ENCODE results near the gene MIEF2.
A peak's percentile ranks its signal among the peaks of the same experiment; 100 is the strongest.

Gene MIEF2

DNA sequence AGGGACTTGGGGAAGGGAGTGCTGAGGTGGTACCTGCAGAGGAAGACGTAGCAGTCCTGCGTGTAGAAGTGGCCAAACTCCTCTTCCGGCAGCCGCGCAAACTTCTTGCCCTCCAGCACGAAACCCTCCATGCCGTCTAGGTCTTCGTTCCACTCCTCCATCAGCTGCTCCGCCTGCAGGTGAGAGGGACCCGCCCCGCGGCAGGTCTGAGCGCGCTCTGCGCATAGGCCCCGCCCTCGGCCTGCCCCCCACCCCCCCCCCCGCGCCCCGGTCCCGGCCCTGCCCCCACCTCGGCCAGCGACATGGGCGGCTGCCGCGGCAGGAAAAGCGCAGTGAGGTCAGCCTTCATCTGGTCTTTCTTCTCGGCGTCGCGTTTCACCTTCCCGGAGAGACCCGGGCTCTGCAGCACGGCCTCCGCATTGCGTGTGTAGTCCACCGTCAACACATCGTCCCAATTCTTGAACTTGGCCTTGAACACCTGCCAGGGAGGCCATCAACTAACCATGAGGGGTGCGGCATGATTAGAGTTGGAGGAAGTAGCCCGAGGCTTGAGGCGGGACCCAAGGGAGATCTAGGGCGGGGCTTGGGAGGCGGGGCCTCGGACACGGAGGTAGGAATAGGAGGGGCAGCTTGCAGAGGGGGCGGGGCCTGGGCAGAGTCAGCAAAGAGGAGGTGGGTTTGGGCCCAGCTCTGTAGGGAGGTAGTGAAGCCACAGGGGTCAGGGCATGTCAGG lies 13.4 kb upstream of the MIEF2 start:
- TF ChIP-seq, protein P1, sequence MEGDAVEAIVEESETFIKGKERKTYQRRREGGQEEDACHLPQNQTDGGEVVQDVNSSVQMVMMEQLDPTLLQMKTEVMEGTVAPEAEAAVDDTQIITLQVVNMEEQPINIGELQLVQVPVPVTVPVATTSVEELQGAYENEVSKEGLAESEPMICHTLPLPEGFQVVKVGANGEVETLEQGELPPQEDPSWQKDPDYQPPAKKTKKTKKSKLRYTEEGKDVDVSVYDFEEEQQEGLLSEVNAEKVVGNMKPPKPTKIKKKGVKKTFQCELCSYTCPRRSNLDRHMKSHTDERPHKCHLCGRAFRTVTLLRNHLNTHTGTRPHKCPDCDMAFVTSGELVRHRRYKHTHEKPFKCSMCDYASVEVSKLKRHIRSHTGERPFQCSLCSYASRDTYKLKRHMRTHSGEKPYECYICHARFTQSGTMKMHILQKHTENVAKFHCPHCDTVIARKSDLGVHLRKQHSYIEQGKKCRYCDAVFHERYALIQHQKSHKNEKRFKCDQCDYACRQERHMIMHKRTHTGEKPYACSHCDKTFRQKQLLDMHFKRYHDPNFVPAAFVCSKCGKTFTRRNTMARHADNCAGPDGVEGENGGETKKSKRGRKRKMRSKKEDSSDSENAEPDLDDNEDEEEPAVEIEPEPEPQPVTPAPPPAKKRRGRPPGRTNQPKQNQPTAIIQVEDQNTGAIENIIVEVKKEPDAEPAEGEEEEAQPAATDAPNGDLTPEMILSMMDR (conservative IDR thresholded peaks at IDR 0.05) = no peak
- no peak for TF ChIP-seq ZFX (IDR thresholded peaks at IDR 0.05)

DNA sequence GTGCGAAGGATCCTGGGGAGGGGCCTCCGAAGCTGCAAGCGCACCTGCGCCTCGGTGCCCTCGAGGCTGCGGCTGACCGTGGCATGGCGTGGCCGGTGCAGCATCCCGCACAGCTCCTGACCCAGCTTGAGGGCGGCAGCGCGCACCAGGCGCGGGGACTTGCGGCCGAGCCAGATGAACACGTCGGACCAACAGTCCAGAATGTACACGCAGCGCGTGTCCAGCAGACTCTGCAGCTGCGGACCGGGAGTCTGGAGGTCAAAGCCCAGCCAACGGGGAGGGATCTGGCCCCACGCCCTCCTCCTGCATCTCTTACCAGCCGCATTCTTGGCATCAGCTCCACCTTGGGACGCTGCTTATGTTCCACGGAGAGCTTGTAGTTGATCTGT lies 12.9 kb upstream of the MIEF2 start:
- no peak overlapping the region for H3K27ac ChIP-seq
- TF ChIP-seq ZFX (IDR thresholded peaks at IDR 0.05) = no peak
- TF ChIP-seq, protein P1 (conservative IDR thresholded peaks at IDR 0.05) = no peak

More for the DNA sequence above, 13.4 kb upstream of the MIEF2 start:
- H3K27ac ChIP-seq = no peak overlapping the region

DNA sequence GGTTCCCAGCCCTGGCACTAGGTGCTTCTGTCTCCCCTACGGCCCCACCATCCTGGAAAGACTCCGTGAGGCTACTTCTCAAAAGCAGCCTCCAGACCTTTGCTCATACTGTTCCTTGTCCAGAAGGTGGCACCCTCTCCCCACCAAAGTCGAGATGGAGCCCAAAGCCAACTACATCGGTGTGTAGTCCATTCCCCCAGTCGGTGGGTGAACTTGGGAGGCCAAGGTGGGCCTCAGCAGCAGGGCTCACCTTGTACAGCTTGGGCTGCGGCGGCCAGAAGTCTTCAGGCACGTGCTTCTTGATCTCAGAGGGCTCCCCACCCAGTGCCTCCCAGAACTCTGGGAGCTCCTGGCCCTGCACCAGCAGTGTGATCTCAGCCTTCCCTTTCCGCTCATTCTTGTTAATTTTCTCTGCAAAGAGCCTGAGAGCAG lies 12.1 kb upstream of the MIEF2 start:
- no peak overlapping the region for H3K27ac ChIP-seq
- TF ChIP-seq, protein P1 (conservative IDR thresholded peaks at IDR 0.05) = peak; percentile 86
- TF ChIP-seq ZFX (IDR thresholded peaks at IDR 0.05) = no peak

DNA sequence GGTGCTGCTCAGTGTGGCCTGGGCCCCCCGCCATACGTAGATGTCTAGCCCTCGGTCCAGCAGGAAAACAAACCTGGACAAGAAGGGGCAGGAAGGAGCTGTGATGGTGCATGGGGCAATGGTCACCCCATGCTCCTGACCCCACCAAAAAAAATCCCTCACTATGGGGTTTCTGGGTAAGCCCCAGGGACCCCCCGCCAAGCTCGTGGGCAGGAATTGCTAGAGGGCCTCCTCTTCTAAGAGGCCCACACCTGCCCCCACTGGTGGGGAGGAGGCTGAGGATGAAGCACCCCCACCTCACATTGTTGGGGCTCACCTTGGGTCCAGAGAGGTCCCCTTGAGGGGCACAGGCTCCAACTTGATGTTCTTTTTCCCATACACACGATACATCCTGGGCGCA lies 11.7 kb upstream of the MIEF2 start:
- TF ChIP-seq ZFX (IDR thresholded peaks at IDR 0.05) = no peak
- TF ChIP-seq, protein P1 (conservative IDR thresholded peaks at IDR 0.05) = no peak
- no peak overlapping the region for H3K27ac ChIP-seq

DNA sequence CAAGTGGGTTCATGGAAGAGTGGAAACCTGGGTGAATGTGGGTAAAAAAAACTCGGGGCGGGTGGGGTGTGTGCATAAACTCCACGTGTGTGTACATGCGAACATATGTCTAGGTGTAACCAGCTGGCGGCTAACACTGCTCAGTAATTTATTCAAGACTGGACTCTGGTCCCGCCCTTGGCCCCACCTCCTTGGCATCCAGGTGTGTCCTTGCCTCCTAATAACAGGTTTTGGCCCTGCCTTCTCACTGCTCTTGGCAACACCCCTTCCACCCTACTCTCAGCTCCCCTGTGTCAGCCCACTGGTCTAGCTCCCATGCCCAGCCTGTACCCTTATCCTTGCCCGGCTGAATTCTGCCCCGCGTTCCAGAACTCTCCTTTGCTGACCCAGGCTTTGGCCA lies 10.2 kb upstream of the MIEF2 start:
- TF ChIP-seq ZFX (IDR thresholded peaks at IDR 0.05) = no peak
- TF ChIP-seq, protein P1 (conservative IDR thresholded peaks at IDR 0.05) = no peak
- H3K27ac ChIP-seq = no peak overlapping the region

DNA sequence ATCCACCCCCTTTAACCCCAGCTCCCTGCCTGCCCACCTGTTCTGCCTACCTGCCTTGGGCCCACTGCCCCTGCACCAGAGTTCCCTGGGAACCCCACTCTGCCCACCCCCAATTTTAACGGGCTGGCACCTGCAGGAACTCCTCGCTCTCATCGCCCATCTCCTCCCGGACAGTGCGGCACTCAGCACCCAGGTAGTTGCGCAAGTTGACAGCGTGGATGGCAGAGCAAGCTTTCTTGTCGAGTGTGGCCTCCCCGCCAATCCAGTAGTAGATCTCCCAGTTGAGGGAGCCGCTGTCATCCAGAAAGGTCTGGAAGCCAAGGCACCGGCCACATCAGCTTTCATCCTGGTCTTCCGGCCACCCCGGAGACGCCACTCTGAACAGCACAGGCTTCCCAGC lies 9.8 kb upstream of the MIEF2 start:
- no peak for TF ChIP-seq ZFX (IDR thresholded peaks at IDR 0.05)
- TF ChIP-seq, protein P1 (conservative IDR thresholded peaks at IDR 0.05) = no peak
- no peak overlapping the region for H3K27ac ChIP-seq

DNA sequence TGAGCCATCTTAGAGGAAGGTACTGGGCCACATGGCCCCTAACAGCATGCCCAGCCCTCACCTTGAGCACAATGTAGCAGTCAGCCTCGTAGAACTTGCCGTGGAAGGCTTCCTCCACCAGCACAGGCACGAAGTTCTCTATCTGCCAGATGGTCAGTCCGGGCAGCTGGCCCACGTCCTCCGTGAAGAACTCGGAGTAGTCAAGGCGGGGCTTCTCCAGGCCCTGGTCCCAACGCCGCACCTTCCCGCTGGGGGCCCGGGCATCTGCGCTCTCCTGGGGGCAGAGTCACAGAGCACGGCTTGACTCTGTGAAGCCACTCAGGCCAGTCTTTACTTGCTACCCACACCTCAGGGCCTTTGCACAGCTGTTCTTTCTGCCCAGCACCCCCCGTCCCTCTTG lies 9.3 kb upstream of the MIEF2 start:
- no peak overlapping the region for H3K27ac ChIP-seq
- TF ChIP-seq, protein P1 (conservative IDR thresholded peaks at IDR 0.05) = no peak
- TF ChIP-seq ZFX (IDR thresholded peaks at IDR 0.05) = no peak
